ENCODE results near the gene MYBPHL. TPM values are rescaled to one million over a fixed set of nuclear protein-coding genes. Genes with fewer than 3 reads are reported as not detected.

The MYBPHL gene
- total RNA-seq, 4 donors from 2014 or later, result 0.76 TPM; not detected in 3

DNA sequence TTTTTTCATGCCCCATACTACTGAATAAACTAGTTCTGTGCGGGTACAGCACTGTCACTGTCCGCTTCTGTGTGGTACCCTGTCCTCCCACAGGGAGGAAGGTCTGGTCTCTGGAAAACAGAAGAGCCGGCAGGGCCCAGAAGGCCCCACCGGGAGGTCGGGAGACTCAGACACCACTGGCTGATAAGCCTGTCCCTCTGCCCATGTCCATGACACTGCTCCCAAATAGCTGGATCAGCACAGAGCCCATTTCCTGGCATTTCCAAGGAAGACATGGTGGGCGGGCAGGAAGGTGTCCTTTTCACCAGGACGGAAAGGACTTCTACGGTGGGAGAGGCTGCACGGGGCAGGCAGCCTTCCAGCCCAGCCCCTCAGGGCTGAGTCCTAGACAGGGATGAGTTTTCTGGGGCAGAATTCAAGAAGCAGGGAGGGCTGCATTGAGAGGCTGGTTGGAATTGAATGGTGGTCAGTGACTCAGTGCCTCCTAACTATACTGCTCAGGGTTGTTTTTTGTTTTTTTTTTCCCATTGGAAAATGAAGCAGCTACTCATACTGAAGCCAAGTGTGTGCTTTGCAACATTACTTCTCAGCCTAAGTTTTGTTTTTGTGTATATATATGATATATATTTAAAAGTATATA lies 31.0 kb downstream of the MYBPHL start:
- intact Hi-C loops (cut with DNase I; ENCODE audit: low total_unique reads), result no loop called here
- H3K4me3 ChIP-seq, result no peak overlapping the region
- no peaks in the 10 kb centered on the region for H3K4me1 ChIP-seq
- H3K27ac ChIP-seq, result peak overlapping the region in 1 of 2 donors; percentile 74
- no peaks in the 10 kb centered on the region for H3K36me3 ChIP-seq
- TF ChIP-seq POLR2A (IDR thresholded peaks at IDR 0.05), result no peak
- TF ChIP-seq, protein P1, sequence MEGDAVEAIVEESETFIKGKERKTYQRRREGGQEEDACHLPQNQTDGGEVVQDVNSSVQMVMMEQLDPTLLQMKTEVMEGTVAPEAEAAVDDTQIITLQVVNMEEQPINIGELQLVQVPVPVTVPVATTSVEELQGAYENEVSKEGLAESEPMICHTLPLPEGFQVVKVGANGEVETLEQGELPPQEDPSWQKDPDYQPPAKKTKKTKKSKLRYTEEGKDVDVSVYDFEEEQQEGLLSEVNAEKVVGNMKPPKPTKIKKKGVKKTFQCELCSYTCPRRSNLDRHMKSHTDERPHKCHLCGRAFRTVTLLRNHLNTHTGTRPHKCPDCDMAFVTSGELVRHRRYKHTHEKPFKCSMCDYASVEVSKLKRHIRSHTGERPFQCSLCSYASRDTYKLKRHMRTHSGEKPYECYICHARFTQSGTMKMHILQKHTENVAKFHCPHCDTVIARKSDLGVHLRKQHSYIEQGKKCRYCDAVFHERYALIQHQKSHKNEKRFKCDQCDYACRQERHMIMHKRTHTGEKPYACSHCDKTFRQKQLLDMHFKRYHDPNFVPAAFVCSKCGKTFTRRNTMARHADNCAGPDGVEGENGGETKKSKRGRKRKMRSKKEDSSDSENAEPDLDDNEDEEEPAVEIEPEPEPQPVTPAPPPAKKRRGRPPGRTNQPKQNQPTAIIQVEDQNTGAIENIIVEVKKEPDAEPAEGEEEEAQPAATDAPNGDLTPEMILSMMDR (IDR thresholded peaks at IDR 0.05), result no peak
- H3K27me3 ChIP-seq, result no peaks in the 10 kb centered on the region
- no peak for DNase-seq
- no peaks in the 10 kb centered on the region for H3K9me3 ChIP-seq

DNA sequence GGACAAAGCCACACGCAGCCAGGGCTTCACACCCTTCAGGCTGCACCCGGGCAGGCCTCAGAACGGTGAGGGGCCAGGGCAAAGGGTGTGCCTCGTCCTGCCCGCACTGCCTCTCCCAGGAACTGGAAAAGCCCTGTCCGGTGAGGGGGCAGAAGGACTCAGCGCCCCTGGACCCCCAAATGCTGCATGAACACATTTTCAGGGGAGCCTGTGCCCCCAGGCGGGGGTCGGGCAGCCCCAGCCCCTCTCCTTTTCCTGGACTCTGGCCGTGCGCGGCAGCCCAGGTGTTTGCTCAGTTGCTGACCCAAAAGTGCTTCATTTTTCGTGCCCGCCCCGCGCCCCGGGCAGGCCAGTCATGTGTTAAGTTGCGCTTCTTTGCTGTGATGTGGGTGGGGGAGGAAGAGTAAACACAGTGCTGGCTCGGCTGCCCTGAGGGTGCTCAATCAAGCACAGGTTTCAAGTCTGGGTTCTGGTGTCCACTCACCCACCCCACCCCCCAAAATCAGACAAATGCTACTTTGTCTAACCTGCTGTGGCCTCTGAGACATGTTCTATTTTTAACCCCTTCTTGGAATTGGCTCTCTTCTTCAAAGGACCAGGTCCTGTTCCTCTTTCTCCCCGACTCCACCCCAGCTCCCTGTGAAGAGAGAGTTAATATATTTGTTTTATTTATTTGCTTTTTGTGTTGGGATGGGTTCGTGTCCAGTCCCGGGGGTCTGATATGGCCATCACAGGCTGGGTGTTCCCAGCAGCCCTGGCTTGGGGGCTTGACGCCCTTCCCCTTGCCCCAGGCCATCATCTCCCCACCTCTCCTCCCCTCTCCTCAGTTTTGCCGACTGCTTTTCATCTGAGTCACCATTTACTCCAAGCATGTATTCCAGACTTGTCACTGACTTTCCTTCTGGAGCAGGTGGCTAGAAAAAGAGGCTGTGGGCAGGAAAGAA lies 32.0 kb downstream of the MYBPHL start:
- no peak overlapping the region for H3K4me3 ChIP-seq
- no peaks in the 10 kb centered on the region for H3K27me3 ChIP-seq
- no peaks in the 10 kb centered on the region for H3K4me1 ChIP-seq
- peak; percentile 13 to 76 for DNase-seq
- no peaks in the 10 kb centered on the region for H3K9me3 ChIP-seq
- TF ChIP-seq POLR2A (IDR thresholded peaks at IDR 0.05), result no peak
- TF ChIP-seq, protein P1 (IDR thresholded peaks at IDR 0.05), result no peak
- intact Hi-C loops (cut with DNase I; ENCODE audit: low total_unique reads), result no loop called here
- H3K36me3 ChIP-seq, result no peaks in the 10 kb centered on the region
- H3K27ac ChIP-seq, result peak overlapping the region in 1 of 2 donors; percentile 74

DNA sequence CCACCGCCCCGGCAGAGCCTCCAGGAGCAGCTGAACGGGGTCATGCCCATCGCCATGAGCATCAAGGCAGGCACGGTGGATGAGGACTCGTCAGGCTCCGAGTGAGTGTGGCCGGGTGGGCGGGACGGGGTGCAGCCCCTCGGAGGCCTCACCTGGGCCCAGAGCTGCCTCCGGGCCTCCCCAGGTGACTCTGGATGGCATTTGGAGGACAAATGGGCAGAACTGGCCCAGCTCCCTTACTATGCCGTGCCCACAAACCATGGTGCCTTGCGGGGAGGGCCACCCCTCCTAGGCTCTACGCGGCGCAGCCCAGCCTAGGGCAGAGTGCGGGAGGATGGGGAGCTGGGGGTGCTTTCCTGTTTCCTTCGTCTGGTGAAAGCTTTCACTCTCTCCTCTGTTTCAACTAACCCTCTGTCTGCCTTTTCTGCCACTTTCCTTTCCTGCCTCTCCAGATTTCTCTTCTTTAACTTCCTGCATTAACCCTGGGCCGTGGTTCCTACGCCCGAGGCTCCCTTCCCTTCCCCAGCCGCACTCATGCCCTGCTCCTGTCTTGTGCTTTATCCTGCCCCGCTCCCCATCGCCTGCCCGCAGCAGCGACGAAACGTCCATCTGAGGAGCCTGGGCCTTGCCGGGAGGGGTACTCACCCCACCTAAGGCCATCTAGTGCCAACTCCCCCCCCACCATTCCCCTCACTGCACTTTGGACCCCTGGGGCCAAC lies 33.1 kb downstream of the MYBPHL start:
- Histone ChIP-seq H3K9me3 (no peaks in the 10 kb centered on the region), H3K27me3 (no peaks in the 10 kb centered on the region), H3K4me1 (no peaks in the 10 kb centered on the region), H3K27ac (peak overlapping the region in 1 of 2 donors; percentile 74), H3K36me3 (no peaks in the 10 kb centered on the region), H3K4me3 (no peak overlapping the region)
- TF ChIP-seq, protein P1 (IDR thresholded peaks at IDR 0.05), result no peak
- TF ChIP-seq POLR2A (IDR thresholded peaks at IDR 0.05), result no peak
- intact Hi-C loops (cut with DNase I; ENCODE audit: low total_unique reads), result no loop called here
- DNase-seq, result no peak

DNA sequence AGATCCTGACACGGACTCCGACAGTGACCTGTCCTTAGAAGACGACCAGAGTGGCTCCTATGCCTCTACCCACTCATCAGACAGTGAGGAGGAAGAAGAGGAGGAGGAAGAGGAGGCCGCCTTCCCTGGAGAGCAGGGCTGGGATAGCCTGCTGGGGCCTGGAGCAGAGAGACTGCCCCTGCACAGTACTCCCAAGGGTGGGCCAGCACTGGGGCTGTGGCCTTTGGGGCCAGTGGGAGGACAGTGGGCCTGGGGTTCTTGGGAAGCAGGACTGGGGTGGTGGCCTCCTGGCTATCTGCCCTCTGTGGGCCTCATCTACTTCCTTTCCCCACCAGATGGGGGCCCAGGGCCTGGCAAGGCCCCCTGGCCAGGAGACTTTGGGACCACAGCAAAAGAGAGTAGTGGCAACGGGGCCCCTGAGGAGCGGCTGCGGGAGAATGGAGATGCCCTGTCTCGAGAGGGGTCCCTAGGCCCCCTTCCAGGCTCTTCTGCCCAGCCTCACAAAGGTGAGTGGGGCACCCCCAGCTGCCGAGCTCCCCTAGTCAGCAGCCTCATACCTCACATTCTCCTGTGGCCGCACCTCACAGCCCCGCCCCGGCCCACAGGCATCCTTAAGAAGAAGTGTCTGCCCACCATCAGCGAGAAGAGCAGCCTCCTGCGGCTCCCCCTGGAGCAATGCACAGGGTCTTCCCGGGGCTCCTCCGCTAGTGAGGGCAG lies 33.8 kb downstream of the MYBPHL start:
- Histone ChIP-seq H3K9me3 (no peaks in the 10 kb centered on the region), H3K36me3 (no peaks in the 10 kb centered on the region), H3K27me3 (no peaks in the 10 kb centered on the region), H3K4me3 (no peak overlapping the region), H3K4me1 (no peaks in the 10 kb centered on the region), H3K27ac (no peak overlapping the region)
- no peak for DNase-seq
- no peak for TF ChIP-seq POLR2A (IDR thresholded peaks at IDR 0.05)
- TF ChIP-seq, protein P1 (IDR thresholded peaks at IDR 0.05), result no peak
- intact Hi-C loops (cut with DNase I; ENCODE audit: low total_unique reads), result no loop called here

All from uterus (tissue), 4 donors.